ENCODE measurements around the gene LSP1.
"Not testable (repeated sequence)": the region's sequence is repeated elsewhere in the genome, so short reads cannot be mapped to it uniquely, and the experiment has no call there.

LSP1 gene

DNA sequence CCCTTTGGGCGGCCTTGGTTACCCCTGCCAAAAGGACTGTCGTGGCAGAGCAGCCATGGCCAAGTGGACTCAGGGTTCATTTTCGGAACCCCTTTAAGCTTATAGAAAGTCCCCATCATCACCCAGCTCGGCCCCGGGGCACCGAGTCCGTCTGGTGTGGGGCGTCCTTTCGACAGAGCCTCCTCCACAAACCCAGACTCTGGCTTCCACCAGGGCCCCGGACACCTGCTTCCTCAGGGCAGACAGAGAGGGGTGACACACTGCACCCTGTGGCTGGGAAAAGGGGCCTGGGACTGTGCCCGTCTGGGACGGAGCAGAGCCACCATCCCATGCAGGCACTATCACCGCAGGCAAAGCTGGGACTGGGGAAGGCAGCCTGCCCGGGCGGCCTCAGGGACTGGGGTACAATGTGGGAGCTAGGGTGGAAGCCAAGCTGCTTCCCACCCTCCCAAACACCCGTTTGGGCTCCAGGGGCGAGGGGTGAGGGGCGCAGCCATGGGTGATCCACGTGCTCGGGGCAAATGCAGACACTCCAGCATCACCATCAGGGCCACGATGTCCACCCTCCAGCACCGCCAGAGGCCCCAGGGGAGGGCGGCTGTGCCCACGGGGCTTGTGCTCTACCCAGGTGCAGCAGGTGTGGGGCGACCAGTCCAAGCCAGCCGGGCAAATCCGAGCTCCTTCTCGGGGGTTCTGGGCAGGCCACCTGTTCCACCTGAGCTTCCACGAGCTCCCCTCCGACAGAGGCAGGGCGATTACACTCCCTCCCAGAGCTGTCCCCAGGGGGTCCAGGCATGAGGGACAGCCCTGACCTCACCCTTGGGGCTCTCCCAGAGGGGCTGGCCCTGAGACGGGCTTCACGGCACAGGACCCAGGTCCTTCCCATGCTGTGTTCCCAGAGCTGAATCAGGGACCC, 82.5 kb downstream of the LSP1 start:
- no peak overlapping the region for H3K4me3 ChIP-seq (ENCODE audit: low read depth, low read length)
- no peak for TF ChIP-seq CTCF (IDR thresholded peaks at IDR 0.05; ENCODE audit: borderline replicate concordance, insufficient read depth, low read depth, low read length)

GRCh38 chr11:1936072-1936780, 83.3 kb downstream of the LSP1 start:
- H3K4me3 ChIP-seq (ENCODE audit: low read depth, low read length): no peak overlapping the region
- TF ChIP-seq CTCF (IDR thresholded peaks at IDR 0.05; ENCODE audit: borderline replicate concordance, insufficient read depth, low read depth, low read length): no peak

GRCh38 chr11:1936781-1937615, 84.1 kb downstream of the LSP1 start:
- no peak overlapping the region for H3K4me3 ChIP-seq (ENCODE audit: low read depth, low read length)
- TF ChIP-seq CTCF (IDR thresholded peaks at IDR 0.05; ENCODE audit: borderline replicate concordance, insufficient read depth, low read depth, low read length): no peak

DNA sequence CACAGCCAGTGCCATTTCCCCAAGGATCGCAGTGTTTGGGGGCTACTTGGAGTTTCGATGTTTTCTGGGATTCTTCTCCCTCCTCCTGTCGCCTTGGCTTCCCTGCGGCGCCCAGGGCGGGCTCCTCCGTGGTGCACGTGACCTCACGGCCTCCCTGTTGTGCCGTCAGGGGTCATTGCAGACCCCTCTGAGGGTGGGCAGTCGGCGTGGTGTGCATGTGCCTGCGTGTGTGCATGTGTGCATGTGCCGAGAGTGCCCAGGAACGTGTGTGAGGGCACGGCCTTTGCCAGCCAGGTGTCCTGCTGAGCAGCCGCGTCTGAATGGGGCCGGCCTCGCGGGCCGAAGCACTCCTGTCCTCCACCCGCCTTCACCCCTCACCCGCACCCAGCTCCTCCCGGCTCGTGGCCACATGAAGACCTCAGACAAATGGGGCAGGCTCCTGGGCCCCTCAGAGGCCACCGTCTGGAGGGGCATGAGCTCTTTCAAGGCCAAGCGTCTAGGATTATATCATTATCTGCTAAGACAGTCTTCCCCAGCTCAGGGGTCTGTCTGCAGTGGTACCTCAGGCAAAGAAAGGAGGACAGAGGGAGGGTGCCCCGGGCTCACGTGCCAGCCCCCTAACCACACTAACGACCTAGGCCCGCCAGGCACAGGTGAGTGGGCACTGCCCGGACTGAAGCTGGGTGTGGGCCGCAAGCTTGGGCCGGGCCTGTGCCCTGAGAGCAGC, 84.9 kb downstream of the LSP1 start:
- no peak for TF ChIP-seq CTCF (IDR thresholded peaks at IDR 0.05; ENCODE audit: borderline replicate concordance, insufficient read depth, low read depth, low read length)
- no peak overlapping the region for H3K4me3 ChIP-seq (ENCODE audit: low read depth, low read length)

DNA sequence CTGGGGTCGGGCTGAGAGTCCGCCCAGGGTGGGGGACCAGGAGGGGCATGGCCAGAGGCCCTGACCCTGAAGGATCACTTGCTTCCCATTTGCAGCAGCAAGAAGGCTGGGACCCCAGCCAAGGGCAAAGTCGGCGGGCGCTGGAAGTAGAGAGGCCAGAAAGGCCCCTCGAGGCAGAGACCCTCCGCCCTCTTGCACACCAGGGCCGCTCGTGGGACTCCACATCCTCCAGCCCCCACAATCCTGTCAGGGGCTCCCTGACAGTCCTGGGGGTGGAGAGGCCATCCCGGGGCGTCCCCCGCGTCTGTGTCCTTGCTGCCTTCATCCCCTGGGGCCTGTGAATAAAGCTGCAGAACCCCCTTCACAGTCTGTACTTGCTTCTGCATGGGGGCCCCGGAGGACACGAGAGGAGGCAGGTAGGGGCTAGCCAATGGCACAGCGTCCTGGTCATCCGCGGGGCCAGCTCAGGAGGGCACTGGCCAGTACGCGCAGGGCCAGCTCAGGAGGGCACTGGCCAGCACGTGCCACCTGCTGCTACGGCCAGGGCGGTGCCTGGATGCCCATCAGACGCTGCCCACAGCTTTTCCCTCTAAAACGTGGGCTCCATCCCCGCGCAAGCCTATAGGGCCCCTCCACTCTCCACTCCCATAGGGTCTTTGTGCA, 85.6 kb downstream of the LSP1 start:
- H3K4me3 ChIP-seq (ENCODE audit: low read depth, low read length): no peak overlapping the region
- TF ChIP-seq CTCF (IDR thresholded peaks at IDR 0.05; ENCODE audit: borderline replicate concordance, insufficient read depth, low read depth, low read length): no peak

- TF ChIP-seq CTCF (IDR thresholded peaks at IDR 0.05; ENCODE audit: borderline replicate concordance, insufficient read depth, low read depth, low read length): no peak
- H3K4me3 ChIP-seq (ENCODE audit: low read depth, low read length): no peak overlapping the region
These were observed 86.2 kb downstream of the LSP1 start for GRCh38 chr11:1939006-1939625.

- not testable (repeated sequence) for H3K4me3 ChIP-seq (ENCODE audit: low read depth, low read length)
These were observed 86.9 kb downstream of the LSP1 start for GRCh38 chr11:1939788-1940187.
